OCI-M2 (cell line): ENCODE measurements around the gene DTYMK.

Source experiments
- DNase-seq: peaks from one replicate; lab custom pipeline; 2025; ENCODE audit not compliant: unreplicated experiment; lab: John Stamatoyannopoulos, UW

Gene DTYMK

GRCh38 chr2:241708879-241709278 is 22.3 kb upstream of the DTYMK start:
- DNase-seq = no peak

- no peak for DNase-seq
These were observed 19.9 kb upstream of the DTYMK start for GRCh38 chr2:241706537-241706936.

GRCh38 chr2:241703032-241703604 is 16.5 kb upstream of the DTYMK start:
- no peak for DNase-seq

DNA sequence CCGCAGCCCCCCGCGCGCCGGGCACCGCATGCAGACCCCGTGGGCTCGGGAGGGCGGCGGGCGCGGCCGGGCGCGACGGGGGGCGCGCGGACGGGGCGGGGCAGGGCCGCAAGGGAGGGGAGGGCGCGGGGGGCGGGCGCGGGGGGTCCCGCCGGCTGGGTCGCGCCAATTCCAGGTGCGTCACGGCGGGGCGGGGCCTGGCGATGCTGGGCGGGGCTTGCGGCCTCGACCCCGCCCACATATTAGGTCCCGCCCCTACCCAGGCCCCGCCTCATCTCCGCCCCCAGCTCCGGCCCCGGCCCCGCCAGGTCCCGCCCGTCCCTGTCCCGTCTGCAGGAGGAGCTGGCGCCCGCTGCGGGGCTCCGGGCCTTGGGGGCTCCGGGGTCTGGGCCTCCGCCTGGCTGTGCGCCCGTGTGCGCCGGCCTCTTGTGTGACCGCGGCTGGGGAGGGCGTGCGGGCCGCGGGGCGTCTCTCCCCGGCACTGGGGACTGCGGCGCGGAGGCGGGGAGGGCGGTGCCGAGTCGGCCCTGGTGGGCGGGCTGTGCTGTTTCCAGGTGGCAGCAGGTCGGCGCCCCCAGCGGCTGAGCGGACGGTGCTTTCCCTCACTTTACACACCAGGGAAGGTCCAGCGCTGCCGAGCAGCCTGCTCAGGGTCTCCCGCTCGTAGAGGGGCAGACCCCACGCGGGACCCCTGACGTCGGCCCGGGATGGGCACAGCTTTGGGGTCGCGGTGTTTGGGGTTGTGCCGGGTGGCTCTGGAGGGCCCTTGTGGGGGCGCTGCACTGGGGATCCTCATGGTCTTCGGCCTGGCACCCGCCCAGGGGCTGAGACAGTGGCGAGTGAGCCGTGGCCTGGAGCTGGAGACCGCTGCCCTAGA is 15.8 kb upstream of the DTYMK start:
- DNase-seq = peak; percentile 23

DNA sequence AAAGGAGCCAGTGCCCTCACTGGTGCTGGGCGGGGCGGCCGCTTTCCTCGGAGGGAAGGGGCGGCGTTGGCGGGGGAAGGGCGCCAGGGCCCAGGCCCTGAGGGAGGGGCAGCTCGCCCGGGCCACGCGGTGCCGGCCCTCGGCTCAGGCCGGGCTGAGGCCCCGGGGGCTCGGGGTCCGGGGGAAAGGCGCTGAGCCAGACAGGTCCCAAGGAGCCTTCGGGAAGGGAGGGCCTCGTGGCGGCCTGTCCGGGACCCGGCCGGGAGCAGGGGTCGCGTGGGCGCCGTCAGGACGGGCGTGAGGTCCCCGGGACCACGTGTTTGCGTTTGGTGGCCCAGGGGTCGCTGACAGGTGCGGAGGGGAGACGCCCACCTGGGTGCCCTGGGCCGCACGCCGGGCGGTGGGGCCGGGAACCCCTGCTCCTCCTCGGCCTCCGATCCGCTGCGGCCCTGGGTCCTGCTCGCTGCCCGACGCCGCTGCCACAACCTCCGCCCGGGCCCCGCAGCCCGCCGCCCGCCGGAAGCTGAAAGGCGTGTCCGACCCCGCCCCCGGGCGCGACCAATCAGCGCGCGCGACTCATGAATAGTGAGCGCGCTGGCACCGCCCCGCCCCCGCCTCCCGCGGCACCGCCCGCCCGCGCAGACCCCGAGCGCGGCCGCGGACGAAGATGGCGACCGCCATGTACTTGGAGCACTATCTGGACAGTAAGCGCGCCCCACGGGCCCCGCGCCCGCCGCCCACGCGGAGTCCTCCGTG is 15.0 kb upstream of the DTYMK start, which contains the start of gene ING5:
TSS of gene ING5 (plus strand) at position 641 of the 756 bp plus-strand sequence. CDS start at position 668, 27 bp downstream.
- DNase-seq = peak; percentile 29

DNA sequence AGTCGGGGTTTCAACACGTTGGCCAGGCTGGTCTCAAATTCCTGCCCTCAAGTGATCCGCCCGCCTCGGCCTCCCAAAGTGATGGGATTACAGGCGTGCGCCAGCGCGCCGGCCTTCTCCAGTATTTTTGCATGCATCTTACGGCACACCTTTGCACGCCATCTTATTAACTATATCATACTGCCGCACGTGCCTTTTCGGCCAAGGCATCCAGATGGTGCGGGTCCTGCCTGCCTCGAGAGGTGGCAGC is 14.5 kb upstream of the DTYMK start:
- DNase-seq = no peak

DNA sequence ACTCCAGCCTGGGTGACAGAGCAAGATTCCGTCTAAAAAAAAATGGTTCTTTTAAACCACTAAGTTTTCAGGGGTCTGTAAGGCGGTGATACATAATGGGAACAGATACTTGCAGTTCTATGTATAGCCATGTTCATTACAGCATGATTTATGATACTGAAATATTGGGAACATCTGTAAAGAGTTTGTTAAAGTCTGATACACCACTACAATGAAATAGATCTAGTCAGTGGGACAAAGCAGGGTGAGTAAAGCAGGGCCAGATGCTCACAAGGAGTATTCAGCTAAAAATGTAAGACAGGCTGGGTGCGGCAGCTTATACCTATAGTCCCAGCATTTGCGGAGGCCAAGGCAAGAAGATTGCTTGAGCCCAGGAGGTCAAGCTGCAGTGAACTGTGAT is 9.0 kb upstream of the DTYMK start:
- DNase-seq = no peak

- DNase-seq = no peak
These were observed 5.8 kb upstream of the DTYMK start for GRCh38 chr2:241692448-241692847.

- no peak for DNase-seq
These were observed 3.6 kb upstream of the DTYMK start for GRCh38 chr2:241690202-241690717.

- DNase-seq = no peak
These were observed 2.7 kb upstream of the DTYMK start for GRCh38 chr2:241689306-241689705.

DNA sequence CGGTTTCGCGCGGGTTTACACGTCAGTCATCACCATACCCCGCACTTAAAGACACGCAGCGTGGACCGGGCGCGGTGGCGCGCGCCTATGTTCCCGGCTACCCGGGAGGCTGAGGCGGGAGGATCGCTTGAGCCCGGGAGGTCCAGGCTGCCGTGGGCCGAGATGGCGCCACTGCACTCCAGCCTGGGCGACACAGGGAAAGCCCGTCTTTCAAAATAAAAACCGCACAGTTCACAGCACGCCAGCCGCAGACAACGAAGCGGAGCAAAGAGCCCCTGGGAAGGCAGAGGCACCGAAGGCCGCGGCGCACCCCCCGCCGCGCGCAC is 328 bp downstream of the DTYMK start:
- DNase-seq = no peak

DNA sequence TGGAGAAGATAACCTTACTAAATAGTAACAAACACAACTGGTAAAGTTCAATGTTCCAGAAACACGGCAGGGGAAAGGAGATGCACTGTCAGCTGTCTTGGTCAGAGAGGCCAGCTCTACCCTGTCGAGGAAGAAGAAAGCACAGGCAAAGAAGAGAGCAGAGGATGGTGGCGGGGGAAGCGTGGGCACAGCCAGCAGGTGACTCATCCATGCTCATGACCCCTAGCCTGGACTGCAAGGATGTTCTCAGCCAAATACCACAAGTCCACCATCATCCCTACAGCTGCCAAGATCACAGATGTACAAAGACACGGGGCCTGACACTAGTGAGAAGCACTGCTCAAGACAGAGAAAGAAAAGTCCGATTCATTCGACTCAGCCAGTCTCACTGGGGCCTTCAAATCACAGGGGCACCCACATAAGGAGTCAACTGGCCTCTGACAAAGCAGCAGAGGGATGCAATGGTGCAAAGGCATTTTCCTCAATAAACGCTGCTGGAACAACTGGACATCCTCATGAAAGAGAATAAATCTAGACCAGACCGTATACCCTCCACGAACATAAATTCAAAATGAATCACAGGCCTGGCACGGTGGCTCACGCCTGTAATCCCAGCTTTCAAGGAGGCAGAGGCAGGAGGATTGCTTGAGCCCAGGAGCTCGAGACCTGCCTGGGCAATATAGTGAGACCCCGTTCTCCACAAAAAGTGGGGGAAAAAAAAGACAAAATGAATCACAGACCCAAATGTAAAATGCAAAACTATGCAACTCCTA is 5.6 kb downstream of the DTYMK start:
- no peak for DNase-seq

GRCh38 chr2:241680044-241680443 is 6.6 kb downstream of the DTYMK start:
- DNase-seq = no peak

DNA sequence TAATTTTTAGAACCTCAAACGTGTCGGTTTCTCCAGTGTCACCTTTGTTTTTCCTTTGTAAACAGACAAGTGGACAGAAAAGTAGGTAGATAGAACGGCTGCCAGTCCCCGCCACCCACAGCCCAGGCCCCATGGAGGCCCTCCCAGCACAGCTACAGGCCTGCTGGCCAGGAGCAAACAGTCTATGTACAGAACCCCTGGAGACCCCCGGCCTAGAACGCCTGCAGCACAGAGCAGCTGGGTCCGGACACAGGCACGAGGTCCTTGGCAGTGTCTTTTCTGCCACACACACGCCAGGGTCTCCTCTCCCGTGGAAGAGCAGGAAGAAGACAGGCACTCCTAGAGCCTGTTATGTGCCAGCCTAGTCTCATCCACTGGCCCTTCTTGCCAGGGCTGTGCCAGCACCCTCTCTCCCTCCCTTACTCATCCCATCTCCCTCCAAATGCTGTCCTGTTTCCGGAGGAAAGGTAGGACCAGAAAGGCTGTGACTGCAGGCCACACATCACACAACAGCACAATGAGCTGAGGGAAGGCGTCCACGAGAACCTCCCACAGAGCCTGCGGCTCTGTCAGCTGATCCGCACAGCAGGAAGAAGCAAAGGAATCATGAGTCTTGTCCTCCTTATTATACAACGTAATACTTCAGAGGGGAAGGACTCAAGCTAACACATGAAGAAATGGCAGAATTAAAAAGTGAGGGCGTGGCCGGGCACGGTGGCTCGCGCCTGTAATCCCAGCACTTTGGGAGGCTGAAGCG is 7.7 kb downstream of the DTYMK start:
- no peak for DNase-seq

DNA sequence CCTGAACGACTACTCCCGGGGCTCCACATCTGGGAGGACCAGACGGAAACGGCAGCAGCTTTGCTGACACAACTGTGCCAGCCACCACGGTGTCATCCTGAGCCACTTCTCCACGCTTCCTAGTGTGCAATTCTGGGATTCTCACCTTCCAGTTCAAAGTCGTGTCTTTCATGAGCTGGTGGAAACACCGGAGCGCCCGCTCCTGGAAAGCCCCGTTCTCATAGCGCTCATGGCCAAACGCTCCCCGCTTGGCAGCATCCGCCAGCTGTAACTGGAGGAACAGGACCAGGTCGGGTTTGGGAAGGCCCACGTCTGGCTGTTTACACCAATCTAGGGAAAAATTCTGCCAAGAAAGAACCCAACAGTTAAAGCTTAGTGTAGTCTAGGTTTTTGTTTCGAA is 8.3 kb downstream of the DTYMK start:
- DNase-seq = no peak

DNA sequence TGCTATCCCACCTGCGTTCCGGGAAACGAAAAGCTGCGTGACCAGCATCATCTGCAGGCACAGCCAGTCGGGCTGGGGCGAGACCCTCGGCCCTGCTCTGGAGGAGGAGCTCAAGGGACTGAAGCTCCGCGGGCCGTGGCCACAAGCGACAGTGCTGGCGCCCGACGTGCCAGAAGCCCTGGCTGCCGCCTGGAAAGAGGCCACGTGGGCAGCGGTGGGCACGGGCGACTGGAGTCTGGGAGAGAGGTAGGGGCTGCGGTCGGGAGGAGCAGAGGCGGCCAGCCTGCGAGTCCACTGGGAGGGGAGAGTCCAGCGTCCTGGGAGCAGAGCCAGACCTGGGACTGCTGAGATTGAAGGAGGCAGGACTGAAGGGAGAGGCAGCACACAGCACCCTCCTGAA is 9.2 kb downstream of the DTYMK start:
- DNase-seq = no peak

- no peak for DNase-seq
These were observed 9.9 kb downstream of the DTYMK start for GRCh38 chr2:241676665-241677064.

DNA sequence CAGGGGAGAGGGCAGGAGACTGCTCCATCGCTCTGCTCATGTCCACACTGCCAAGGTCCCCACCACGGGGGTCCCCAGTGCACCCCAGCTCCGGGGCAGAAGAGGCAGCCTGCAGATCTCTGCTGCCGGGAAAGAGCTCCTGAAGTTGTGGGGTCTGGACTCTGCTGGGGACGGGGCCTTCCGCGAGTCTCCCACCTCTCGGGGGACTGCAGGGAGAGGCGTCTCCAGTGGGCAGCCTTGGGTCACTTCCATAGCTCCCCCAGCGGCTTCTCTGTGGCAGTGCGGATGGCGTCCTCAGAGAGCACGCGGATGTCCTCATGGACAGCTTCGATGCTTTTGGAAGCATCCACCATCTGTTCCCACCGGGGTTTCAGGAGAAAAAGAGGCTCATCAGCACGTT is 10.7 kb downstream of the DTYMK start:
- no peak for DNase-seq

DNA sequence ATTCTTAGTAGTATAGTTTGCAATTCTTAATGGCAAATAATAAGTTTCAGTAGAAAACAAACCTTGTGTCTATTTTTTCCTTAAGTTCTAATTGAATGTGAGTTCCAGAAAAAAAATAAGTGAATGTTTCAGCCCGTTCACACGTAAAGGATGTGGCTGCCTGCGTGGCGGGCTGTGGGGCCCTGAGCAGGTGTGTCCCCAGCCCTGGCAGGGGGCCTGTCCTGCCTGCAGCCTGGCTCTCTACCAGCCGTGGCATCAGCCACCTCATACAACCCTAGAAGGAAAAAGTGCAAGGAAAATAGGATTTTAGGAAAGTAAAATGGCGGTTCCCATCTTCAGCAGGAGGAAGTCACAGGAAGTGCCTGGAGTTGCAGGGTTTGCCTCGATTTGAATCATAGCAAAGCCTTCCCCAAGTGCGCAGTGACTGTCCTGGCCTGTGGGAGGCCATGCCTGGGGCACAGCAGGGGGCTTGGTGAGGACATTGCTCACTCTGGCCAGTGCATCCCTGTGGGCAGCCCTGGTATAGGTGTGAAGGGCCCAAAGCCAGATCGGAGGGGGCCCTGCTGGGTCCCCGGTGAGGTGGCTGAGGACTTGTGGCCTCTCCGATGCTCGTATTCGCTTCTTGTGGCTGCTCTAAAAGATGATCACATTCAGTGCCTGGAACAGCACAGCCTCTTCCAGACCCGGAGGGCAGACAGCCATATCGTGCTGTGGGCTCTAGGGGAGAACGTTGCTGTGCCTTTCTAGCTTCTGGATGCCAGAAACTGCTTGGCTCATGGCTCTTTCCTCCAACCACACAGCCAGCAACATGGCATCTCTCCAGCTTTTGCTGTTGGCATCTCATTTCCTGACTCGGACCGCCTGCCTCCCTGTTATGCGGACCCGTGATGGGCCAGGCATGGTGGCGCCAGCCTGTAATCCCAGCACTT is 12.6 kb downstream of the DTYMK start:
- no peak for DNase-seq
